ENCODE data around the gene RGS21. TPM values are rescaled to one million over a fixed set of nuclear protein-coding genes. Genes with fewer than 3 reads are reported as not detected.
"Not testable (repeated sequence)": the region's sequence is repeated elsewhere in the genome, so short reads cannot be mapped to it uniquely, and the experiment has no call there.

The RGS21 gene, protein sequence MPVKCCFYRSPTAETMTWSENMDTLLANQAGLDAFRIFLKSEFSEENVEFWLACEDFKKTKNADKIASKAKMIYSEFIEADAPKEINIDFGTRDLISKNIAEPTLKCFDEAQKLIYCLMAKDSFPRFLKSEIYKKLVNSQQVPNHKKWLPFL
- total RNA-seq (2014; rRNA removed; shearing (Covaris generic)): not detected in 2 replicates
- polyA plus RNA-seq (2014; cell fraction: nucleus; rRNA removed): not detected in 2 replicates

DNA sequence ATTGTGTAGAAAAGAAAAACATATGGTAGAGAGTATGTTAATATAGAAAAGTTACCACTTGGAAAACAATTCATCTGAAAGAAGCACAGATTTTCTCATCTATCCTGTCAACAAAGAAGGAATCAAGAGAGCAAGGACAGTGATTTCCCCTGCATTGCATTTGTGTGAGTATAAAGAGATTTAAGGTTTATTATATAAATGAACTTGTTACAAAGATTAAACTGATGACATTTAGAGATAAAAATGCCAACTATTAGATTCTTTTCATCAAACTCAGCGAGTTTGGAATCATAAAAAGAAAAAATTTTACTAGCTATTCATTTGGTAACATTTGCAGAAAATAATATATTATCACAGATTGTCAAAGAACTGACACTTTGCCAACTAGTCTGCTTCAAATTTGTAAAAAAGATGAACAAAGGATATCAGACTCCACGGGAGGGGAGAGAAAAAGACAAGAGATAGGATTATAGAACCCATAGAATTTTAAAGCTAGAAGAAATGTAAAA, at the start of gene RGS21:
RGS21 (plus strand) TSS at position 51 of the 509 bp plus-strand sequence. CDS start 26,045 bp downstream, outside the sequence.
- no peak for DNase-seq (ENCODE audit: extremely low read depth, low read depth)

DNA sequence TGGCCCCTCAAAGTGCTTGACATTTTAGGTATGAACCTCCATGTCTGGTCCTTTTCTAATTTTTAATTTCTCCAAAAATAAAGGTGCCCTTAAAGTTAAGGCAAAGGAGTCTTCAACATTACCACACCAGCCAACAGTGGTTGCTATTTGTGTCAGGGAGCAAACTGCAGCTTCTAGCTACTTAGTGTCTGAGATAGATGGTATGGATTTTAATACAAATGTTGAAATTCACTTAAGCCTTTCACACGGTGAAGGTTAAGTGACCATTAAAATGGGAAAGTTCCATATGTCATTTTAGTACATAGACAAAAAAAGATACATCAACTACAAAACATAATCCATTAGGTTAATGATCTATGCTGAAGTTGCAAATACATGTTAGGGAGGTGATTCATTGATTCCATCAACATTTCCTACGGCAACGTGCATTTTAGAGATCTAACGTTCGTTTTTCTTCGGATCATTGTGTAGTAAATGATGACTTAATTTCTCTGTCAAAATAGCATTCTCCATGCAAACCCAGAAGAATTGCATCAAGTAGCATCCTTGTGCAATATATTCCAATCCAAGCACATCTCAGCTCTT, 48.2 kb upstream of the RGS21 start:
- no peak for DNase-seq (ENCODE audit: extremely low read depth, low read depth)

DNA sequence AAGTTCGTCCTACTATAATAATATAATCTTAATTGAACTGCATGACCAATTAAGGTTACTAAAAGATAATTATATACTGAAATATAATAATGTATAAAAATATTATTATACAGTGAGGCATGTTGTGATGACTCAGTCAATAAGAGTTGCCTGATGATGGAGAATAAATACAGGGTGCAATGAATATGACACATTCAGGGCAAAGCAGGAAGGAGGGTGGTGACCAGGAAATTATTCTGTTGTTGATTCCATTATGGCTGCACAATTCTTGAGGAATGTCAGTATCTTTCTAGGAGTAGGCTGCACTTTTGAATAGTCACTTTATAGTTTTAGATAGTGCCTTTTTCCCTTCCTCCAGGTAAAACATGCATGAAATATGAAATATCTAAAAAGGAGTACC, 46.4 kb upstream of the RGS21 start:
- DNase-seq (ENCODE audit: extremely low read depth, low read depth): peak; percentile 15

DNA sequence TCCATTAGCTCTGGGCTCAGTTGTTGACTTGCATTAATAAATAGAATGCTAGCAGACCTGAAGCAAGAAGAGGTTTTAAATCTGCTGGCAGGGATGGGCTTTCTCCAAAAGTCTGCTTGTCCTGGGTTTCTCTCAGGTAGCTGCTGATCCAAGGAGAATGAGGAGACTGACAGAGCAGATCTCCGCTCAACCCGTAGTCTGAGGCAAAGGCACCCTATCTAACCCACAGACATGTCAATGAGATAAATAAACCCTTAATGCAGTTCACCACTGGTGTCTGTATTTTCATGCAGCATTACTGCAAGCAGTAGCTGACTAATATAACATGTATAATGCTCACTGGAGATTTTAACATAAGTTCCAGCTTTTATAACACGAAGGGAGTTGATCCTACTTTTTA, 44.1 kb upstream of the RGS21 start:
- DNase-seq (ENCODE audit: extremely low read depth, low read depth): no peak

DNA sequence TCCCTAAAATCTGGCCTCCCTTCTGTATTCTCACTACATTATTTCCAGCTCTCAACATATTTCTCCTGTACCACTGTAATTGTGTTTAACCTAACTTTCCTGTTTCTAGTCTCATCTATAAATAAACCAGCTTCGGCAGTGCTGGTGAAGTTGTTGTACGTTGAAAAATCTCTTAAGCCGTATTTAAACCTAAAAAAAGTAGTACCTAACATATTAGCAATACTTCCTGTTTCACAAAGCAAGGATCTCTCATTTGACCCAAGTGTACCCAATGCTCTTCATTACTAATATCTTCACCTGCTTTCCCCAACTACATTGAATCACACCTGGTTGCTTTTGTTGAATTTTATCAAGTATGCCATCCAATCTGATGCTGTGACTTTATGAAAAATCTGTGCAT, 42.2 kb upstream of the RGS21 start:
- no peak for DNase-seq (ENCODE audit: extremely low read depth, low read depth)

DNA sequence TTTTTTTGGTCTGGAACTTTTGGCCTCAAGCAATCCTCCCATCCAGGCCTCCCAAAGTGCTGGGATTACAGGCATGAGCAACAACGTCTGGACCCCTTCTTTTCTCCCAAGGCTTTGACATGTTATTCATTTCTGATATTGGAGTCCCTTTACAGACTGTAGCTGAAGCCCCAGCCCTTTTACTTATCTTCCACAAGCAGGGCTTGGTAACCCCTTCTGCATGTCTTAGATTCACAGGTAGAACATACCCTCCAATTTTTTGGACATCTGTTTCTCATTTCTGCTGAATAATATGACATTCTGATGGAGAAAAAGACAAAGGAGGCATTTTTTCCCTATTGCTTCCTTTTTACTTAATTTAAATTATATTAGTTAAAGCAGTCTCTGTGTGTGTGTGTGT, 39.2 kb upstream of the RGS21 start:
- DNase-seq (ENCODE audit: extremely low read depth, low read depth): no peak

DNA sequence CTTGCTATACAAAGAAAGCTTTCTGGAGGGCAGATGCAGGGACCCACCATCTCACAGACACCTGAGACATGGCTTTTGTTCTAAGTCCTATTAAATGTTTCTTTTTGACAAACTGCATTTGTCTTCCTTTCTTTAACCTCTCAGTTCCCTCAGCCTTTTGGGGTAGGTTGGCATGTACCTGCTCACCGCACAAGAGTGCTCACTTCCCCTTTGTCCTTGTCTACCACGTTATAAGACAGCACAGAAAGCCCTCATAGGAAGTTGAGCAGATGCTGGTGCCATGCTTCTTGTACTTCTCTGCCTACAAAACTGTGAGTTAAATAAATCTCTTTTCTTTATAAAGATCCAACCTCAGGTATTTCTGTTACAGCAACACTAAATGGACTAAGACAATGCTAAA, 31.9 kb upstream of the RGS21 start:
- DNase-seq (ENCODE audit: extremely low read depth, low read depth): no peak

DNA sequence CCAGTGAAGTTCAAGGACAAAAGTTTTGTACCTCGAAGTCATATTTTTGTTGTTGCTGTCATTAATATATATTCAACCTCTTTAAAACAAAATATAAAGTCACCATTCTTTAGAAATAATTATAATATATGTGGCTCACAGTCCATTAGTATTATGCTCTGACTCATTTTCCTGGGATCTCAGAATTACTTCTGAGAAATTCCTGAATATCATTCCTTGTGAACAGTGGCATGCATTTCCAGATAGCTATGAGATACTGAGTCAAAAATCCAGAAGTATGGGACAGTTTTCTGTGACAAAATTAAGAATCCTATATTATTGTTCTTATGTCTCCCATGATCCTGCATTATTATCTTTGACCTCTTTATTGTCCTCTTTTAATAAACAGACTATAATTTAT, 13.8 kb upstream of the RGS21 start:
- no peak for DNase-seq (ENCODE audit: extremely low read depth, low read depth)

DNA sequence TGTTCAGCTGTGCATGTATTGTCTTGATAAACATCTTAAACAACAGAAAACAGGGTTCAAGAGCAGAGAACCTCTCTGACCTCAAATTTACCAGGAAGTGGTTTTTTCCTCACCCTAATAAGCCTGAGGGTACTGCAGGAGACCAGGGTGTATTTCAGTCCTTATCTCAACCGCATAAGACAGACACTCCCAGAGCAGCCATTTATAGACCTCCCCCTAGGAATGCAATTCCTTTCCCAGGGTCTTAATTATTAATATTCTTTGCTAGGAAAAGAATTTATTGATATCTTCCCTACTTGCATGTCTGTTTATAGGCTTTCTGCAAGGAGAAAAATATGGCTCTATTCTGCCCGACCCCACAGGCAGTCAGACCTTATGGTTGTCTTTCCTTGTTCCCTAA, 8.5 kb upstream of the RGS21 start:
- not testable (repeated sequence) for DNase-seq (ENCODE audit: extremely low read depth, low read depth)

DNA sequence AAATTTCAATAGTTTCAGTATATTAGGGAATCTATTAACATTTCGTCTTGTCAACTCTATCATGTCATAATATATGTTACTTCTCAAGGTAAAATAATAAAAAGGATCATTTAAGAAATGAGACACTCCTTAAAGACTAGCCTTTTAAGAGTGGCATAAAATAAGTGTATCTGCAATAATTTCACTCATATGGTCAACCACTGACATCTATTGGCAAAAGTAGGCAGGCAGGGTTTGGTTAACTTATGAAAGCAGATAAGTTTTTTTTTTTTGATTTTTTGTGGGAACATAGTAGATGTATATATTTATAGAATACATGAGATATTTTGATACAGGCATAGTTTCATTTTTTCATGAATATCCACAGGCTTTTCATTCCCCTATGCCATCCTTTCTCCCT, 5.5 kb upstream of the RGS21 start:
- DNase-seq (ENCODE audit: extremely low read depth, low read depth): peak; percentile 46

DNA sequence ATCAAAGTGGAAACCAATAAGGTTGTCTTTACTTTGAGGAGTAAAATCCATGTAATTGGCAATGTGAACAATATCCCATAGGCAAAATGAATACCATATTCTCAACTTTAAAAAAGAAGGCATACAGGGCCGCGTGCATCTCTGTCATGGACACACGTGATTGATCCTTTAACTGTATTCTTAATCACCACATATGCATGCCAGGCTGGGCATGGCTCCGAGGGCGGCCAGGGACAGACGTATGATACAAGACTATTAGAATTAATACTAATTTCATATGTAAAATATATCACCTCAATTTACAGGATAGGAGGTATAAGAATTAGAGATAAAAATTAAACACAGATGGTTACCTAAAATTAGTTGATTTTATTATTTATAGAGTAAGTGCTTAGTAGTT, 11.2 kb downstream of the RGS21 start:
- no peak for DNase-seq (ENCODE audit: extremely low read depth, low read depth)

DNA sequence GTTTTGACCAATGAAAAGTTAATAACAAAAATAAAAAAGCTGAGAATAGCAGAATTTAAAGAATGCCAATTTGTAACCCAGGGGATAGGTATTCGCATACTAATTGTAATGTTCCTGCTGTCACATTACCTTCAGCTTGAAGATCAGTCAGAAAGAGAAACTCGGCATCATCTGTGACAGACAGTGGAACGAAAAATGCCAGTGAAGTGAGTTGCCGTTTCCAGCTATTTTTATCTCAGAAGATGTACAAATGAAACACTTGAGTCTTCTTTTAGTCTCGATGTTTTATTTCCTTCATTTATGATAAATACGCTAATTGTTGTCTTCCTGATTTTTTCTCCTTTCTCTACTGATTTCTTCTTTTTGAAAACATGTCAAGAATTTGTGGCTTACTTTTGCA, 26.1 kb downstream of the RGS21 start:
- no peak for DNase-seq (ENCODE audit: extremely low read depth, low read depth)

DNA sequence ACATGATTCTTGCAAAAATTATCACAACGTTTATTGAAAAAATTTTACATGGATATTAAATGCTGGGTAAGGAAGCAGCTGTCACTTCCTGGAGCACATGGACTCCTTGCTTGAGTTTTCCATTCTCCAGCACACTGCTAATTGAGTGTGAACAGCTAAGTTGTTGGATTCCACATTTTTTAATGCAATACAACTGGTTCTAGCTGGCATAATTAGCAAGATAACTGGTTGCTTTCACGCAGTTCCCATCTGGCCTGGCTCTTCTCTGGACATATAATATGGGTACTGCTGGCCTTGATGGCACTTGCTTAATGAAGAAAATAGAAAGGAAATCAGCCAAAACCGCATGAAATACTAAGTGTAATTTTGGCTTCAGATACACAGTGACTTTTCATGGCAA, 26.6 kb downstream of the RGS21 start:
- DNase-seq (ENCODE audit: extremely low read depth, low read depth): no peak

DNA sequence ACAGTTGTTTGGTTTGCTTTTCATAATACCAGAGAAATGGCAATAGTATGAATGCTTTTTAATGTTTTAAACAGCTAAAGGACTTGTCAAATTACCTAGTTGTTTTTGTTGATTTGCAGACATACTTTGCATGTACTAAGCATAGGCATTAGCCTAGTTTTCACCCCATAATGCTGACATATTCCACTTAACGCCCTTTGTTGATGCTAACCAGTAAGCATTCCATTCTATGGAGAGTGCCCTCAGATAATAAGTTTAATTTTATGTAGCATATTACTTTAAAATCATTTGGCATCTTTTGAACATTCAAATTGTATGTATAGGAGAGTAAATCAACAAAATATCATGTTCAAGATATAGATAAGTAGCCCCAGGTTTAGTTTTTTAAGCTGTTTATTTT, 32.5 kb downstream of the RGS21 start:
- no peak for DNase-seq (ENCODE audit: extremely low read depth, low read depth)

DNA sequence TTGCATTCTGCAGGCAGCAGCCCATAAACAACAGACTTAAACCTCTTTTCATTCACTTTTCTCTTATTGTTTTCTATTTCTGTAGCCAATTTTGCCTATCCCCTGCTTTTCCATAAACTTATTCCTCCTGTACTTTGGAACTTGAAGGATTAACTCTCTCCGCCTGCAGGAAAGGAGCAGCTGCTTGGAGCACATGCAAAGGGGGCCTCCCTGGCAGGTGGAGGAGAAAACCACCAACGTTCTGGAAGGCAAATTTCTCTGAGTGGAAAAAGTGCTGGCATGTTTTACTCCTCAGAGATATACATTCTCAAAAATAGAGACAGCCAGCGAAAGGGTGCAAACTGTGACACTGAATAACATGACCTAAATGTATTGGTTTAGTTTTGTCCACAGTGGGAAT, 33.6 kb downstream of the RGS21 start:
- DNase-seq (ENCODE audit: extremely low read depth, low read depth): no peak

DNA sequence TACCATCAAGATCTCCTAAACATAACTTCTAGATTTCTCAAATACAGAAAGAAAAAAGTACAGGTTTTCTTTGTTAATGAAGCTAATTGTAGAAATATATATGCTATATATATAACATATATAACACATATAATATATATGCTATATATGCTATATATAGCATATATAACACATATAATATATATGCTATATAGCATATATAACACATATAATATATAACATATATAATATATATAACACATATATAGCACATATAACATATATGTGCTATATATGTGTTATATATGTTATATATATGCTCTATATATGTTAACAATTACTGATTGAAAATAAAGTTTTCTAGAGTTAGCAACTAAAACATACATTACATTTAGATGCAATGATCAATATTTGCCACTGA, 34.8 kb downstream of the RGS21 start:
- no peak for DNase-seq (ENCODE audit: extremely low read depth, low read depth)

DNA sequence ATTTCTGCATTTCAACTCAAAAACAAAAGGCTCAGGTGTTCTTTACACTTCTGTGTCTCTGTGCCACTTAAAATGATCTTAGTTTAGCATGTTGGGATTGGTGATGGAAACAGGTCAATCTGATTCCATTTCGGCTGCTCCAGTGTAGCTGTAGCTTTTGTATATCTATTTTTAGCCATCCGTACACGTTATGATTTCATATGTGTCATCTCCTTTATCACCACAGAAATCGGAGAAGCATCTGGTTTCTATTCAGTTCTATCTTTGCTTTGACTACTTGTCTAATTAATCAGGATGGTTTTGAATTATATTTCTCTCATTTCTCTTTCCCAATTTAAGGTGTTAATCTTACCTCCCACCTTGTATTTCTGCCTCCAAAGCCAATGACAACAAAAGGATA, 41.1 kb downstream of the RGS21 start:
- no peak for DNase-seq (ENCODE audit: extremely low read depth, low read depth)

DNA sequence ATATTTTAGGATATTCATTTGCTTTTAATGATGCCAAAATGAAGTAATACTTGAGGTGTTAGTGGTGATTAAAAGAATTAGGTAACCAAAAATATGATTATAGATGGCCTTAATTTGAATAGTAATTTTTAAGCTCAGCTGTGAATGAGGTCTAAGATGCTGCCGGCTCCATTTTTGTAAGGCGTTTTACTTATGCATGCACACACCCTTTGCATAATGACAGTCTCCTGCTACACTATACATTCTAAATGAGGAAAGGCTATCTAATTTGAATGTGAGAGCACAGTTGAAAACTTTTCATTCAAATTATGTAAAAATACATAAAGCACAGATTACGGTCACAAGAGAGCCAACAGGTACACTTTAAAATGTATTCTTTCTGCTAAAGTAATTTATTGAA, 41.6 kb downstream of the RGS21 start:
- DNase-seq (ENCODE audit: extremely low read depth, low read depth): no peak

DNA sequence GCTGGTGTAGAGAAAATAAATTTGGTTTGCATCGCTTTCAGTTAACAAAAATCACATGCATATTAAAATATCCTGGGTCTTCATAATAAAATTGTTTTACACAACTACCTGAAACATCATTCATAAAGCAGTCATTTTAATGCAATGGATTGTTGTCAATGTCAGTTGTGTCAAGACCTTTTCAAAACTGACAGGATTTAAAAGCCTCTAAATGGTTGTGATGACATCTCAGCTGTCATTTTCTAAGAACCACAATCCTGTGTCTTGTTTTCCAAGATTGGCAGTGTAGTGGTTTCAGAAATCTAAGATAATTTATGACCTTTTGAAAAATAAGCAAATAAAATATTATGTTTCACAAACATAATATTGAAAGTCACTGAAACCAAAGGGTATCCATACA, 42.0 kb downstream of the RGS21 start:
- DNase-seq (ENCODE audit: extremely low read depth, low read depth): no peak

DNA sequence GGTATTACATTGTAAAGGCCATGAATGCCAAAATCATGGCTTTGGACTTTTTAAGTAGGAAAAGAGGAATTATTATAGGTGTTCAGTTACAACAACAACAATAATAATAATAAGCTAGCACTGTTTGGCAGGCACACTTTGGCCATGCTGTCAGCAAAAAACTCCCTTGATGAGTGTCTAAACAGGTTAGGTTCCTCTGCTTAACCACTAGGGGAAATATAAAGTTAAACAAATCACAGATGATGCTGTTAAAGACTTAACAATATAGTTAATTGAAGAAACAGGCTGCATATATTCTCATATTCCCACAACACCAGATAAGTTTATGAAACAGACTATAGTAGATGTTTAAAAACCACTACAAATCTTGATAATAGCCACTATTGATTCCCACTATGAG, 46.4 kb downstream of the RGS21 start:
- no peak for DNase-seq (ENCODE audit: extremely low read depth, low read depth)

DNA sequence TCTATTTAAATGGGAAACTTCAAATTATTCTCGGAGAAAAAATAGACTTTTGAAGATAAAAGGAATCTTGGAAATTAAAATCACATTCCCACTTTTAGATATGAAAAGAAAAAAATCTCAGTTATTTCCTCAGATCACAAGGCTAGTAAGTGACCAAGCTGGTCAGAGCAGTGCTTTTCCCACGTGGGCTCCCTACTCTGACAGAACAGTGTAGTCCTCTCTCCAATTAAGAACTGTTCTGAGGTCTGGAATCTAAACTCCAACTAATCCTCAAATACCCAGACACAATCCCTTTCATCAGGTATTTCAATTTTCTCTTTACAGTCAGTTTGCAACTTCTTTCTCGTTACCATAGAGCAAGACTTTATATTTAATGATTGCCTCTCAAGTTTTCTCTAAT, 50.6 kb downstream of the RGS21 start:
- DNase-seq (ENCODE audit: extremely low read depth, low read depth): no peak

DNA sequence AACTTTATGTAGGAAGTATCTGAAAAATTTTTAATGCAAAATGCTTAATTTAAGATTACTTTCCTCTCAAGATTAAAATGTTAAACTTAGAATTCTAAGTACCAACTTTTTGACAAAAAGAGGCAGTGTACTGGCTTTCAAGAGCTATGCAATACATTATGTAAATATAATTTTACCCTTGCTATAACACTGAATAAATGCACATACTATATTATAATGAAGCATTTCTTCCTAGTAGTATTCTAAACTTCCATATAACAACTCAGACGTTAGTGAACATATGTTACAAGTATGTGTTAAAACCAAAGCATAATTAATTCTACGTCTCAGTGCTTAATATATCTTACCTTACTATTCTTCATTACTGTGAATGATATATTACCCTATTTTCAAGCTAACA, 58.5 kb downstream of the RGS21 start:
- no peak for DNase-seq (ENCODE audit: extremely low read depth, low read depth)

DNA sequence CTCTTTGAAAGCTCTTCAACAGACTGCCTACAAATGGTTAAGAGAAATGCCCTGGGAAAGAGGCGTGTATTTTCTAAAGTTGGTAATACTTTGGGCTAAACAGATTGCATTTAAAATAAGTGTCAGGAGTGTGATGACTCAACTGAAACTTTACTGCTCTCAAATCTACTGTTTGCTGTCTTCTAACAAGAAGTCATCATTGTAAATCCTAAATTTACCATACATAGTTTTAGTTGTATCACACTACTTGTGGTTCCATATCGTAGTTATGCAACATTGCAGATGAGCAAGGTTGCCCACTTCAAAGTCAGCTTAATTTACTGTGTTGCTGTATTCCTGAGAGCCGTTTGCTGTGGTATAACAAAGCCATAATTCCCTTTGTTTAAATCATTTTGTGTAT, 59.6 kb downstream of the RGS21 start:
- DNase-seq (ENCODE audit: extremely low read depth, low read depth): no peak
